Measurements from ENCODE around the gene GPR132.

GRCh38 chr14:105030836-105031396 is 34.3 kb downstream of the GPR132 start:
- TF ChIP-seq EZH2 (IDR thresholded peaks at IDR 0.05; ENCODE audit: borderline replicate concordance, insufficient read depth, low read length, poor library complexity, severe bottlenecking) (no peak), EP300 (conservative IDR thresholded peaks at IDR 0.05; ENCODE audit: poor library complexity, severe bottlenecking) (no peak), CTCF (IDR thresholded peaks at IDR 0.05; ENCODE audit: poor library complexity, severe bottlenecking) (no peak)
